OCI-LY7 (cell line): Measurements from ENCODE around the gene CHSY3.

ENCODE experiments used
- CTCF ChIP-seq: fragments of 200-600 bp; sonication (generic); conservative IDR thresholded peaks from 2 replicates; pipeline ENCODE4 v1.5.1; 2014; ENCODE audit warnings: mild to moderate bottlenecking, antibody characterized with exemption, low read length, moderate library complexity, mixed read lengths
- EZH2phosphoT487 ChIP-seq: fragments of 200-600 bp; sonication (generic); IDR thresholded peaks from 2 replicates; pipeline ENCODE4 v1.6.1; 2018; ENCODE audit warnings: low read depth, borderline replicate concordance, mild to moderate bottlenecking, mixed run types, antibody characterized with exemption, low read length, moderate library complexity, mixed read lengths

- TF ChIP-seq CTCF (no peak), EZH2phosphoT487 (no peak)
Observed at GRCh38 chr5:129958581-129958980, 54.3 kb downstream of the CHSY3 start.
